PC-9 (cell line): Measurements from ENCODE around the gene ASCC1. TPM values are rescaled to one million over a fixed set of nuclear protein-coding genes. Genes with fewer than 3 reads are reported as not detected.

Experiments used
- BruUV-seq: library from RNA; stranded (reverse); fragments of 400-500 nt; replicated peaks from 2 replicates; lab custom pipeline; 2021; lab: Mats Ljungman, UMichigan
- CTCF ChIA-PET: fragments of 300-600 bp; sonication (Branson Sonifier 250); formaldehyde crosslinking; loops from one replicate; lab custom pipeline; 2022; ENCODE audit warnings: antibody characterized with exemption; lab: Charles Lee
- POLR2A ChIA-PET: fragments of 300-600 bp; sonication (Branson Sonifier 250); formaldehyde crosslinking; loops from one replicate; lab custom pipeline; 2022; ENCODE audit warnings: antibody characterized with exemption; ENCODE audit not compliant: unreplicated experiment; lab: Charles Lee
- DNase-seq, 2 experiments: peaks; one replicate each; pipeline versions ENCODE4 v3.0.0 to v3.0.0-alpha.2; 2015 to 2022; ENCODE audit warnings: mixed read lengths in 1 of 2
- H2AFZ ChIP-seq: fragments of 200-600 bp; sonication (generic); 2 replicates; pipeline ENCODE4 v1.8.1; 2017; ENCODE audit warnings: antibody characterized with exemption
- H3F3A ChIP-seq: fragments of 200-600 bp; sonication (generic); 2 replicates; pipeline ENCODE4 v1.8.1; 2017; ENCODE audit warnings: antibody characterized with exemption, mild to moderate bottlenecking, low read depth; ENCODE audit not compliant: insufficient read depth
- H3K27ac ChIP-seq: fragments of 200-600 bp; sonication (generic); 2 replicates; pipeline ENCODE4 v1.6.1; 2016; ENCODE audit warnings: mixed run types
- H3K27me3 ChIP-seq: fragments of 200-600 bp; sonication (generic); 2 replicates; pipeline ENCODE4 v1.6.1; 2016; ENCODE audit warnings: low read depth, mixed run types; ENCODE audit not compliant: insufficient read depth
- H3K36me3 ChIP-seq: fragments of 200-600 bp; sonication (generic); 2 replicates; pipeline ENCODE4 v1.6.1; 2016; ENCODE audit warnings: low read depth, mixed run types
- H3K4me1 ChIP-seq: fragments of 200-600 bp; sonication (generic); replicated peaks from 2 replicates; pipeline ENCODE4 v1.6.1; 2016; ENCODE audit warnings: mixed run types; ENCODE audit not compliant: insufficient read depth
- H3K4me2 ChIP-seq: fragments of 200-600 bp; sonication (generic); 2 replicates; pipeline ENCODE4 v1.6.1; 2017; ENCODE audit warnings: mixed run types
- H3K4me3 ChIP-seq: fragments of 200-600 bp; sonication (generic); 2 replicates; pipeline ENCODE4 v1.6.1; 2016; ENCODE audit warnings: mixed run types
- H3K79me2 ChIP-seq: fragments of 200-600 bp; sonication (generic); 2 replicates; pipeline ENCODE4 v1.6.1; 2017; ENCODE audit warnings: low read depth, mixed run types
- H3K9me2 ChIP-seq: fragments of 200-600 bp; sonication (generic); 2 replicates; pipeline ENCODE4 v1.8.1; 2017; ENCODE audit warnings: mild to moderate bottlenecking; ENCODE audit not compliant: insufficient read depth
- H3K9me3 ChIP-seq: fragments of 200-600 bp; sonication (generic); 2 replicates; pipeline ENCODE4 v1.8.1; 2016; ENCODE audit warnings: low read depth; ENCODE audit not compliant: insufficient read depth
- H4K20me1 ChIP-seq: fragments of 200-600 bp; sonication (generic); 2 replicates; pipeline ENCODE4 v1.8.1; 2017; ENCODE audit not compliant: insufficient read depth
- CTCF ChIP-seq: fragments of 200-600 bp; sonication (generic); conservative IDR thresholded peaks from 2 replicates; pipeline ENCODE4 v1.6.1; 2017; ENCODE audit warnings: mixed run types, antibody characterized with exemption, mild to moderate bottlenecking, moderate library complexity
- EZH2 ChIP-seq: fragments of 200-600 bp; sonication (generic); IDR thresholded peaks from 2 replicates; pipeline ENCODE4 v1.8.0; 2017; ENCODE audit warnings: antibody characterized with exemption, low read depth
- intact Hi-C: fragments of 100-400 bp; cut with micrococcal nuclease; formaldehyde crosslinking; loops from one replicate; pipeline ENCODE4 v1.10.0; 2022; ENCODE audit not compliant: unreplicated experiment
- total RNA-seq: library from RNA; stranded (reverse); gene quantifications from 2 replicates; pipeline ENCODE4 v1.2.3, GENCODE V29; 2021

ASCC1 gene
- total RNA-seq, 1 experiment from 2014 or later: 129 TPM

- POLR2A ChIA-PET: no interaction called here
- CTCF ChIA-PET: no interaction called here
These were observed 121.5 kb downstream of the ASCC1 start for GRCh38 chr10:72094574-72094973.

GRCh38 chr10:72093450-72093849 is 122.6 kb downstream of the ASCC1 start:
- H2AFZ ChIP-seq: no peak overlapping the region
- H3K36me3 ChIP-seq: peaks cover 27% of the 10 kb centered on the region; the same call in 1 of the 2 replicates
- peaks cover 44% of the 10 kb centered on the region for H3F3A ChIP-seq
- H3K9me3 ChIP-seq: no peaks in the 10 kb centered on the region
- intact Hi-C loops: no loop called here
- no TSS peak for BruUV-seq
- no peak overlapping the region for H3K4me2 ChIP-seq
- no peaks in the 10 kb centered on the region for H3K27me3 ChIP-seq
- no peak overlapping the region for H3K27ac ChIP-seq
- no peak overlapping the region for H3K4me3 ChIP-seq
- TF ChIP-seq EZH2: no peak
- TF ChIP-seq CTCF: no peak
- H3K79me2 ChIP-seq: no peaks in the 10 kb centered on the region
- peaks cover 55% of the 10 kb centered on the region for H3K4me1 ChIP-seq
- DNase-seq: no peak
- CTCF ChIA-PET: interaction anchor here (0.6 to 1.3 kb wide), 3 partner anchors 15 to 219 kb away, joined by 3 read pairs; no protein-coding TSS in a partner anchor
- POLR2A ChIA-PET: no interaction called here
- no peaks in the 10 kb centered on the region for H3K9me2 ChIP-seq
- H4K20me1 ChIP-seq: no peaks in the 10 kb centered on the region

More at GRCh38 chr10:72094574-72094973, 121.5 kb downstream of the ASCC1 start:
- Histone ChIP-seq H3K36me3 (peaks cover 27% of the 10 kb centered on the region), H3K4me1 (peaks cover 65% of the 10 kb centered on the region), H3K9me2 (no peaks in the 10 kb centered on the region), H4K20me1 (no peaks in the 10 kb centered on the region), H3K9me3 (no peaks in the 10 kb centered on the region), H3K4me2 (no peak overlapping the region), H3K27me3 (no peaks in the 10 kb centered on the region), H3F3A (peaks cover 50% of the 10 kb centered on the region), H2AFZ (no peak overlapping the region), H3K79me2 (no peaks in the 10 kb centered on the region), H3K27ac (no peak overlapping the region), H3K4me3 (no peak overlapping the region)
- no TSS peak for BruUV-seq
- no peak for TF ChIP-seq CTCF
- no peak for TF ChIP-seq EZH2
- intact Hi-C loops: no loop called here
- DNase-seq: no peak

- H3K36me3 ChIP-seq: peaks cover 27% of the 10 kb centered on the region; the same call in 1 of the 2 replicates
- CTCF ChIA-PET: interaction anchor here (0.6 to 1.3 kb wide), 2 partner anchors 16 to 199 kb away, joined by 3 read pairs; no protein-coding TSS in a partner anchor
- H3K4me3 ChIP-seq: no peak overlapping the region
- no peaks in the 10 kb centered on the region for H4K20me1 ChIP-seq
- H3K27me3 ChIP-seq: no peaks in the 10 kb centered on the region
- DNase-seq: peak in 1 of 2 experiments; percentile 24
- TF ChIP-seq CTCF: no peak
- TF ChIP-seq EZH2: no peak
- H3F3A ChIP-seq: peaks cover 40% of the 10 kb centered on the region
- H3K9me2 ChIP-seq: no peaks in the 10 kb centered on the region
- H3K4me1 ChIP-seq: peaks cover 51% of the 10 kb centered on the region
- intact Hi-C loops: no loop called here
- H3K4me2 ChIP-seq: no peak overlapping the region
- H3K27ac ChIP-seq: no peak overlapping the region
- BruUV-seq: no TSS peak
- H2AFZ ChIP-seq: no peak overlapping the region
- H3K79me2 ChIP-seq: no peaks in the 10 kb centered on the region
- no peaks in the 10 kb centered on the region for H3K9me3 ChIP-seq
- POLR2A ChIA-PET: no interaction called here
These were observed 123.1 kb downstream of the ASCC1 start for GRCh38 chr10:72092987-72093386.
